ENCODE data around the gene SMAD4. TPM values are rescaled to one million over a fixed set of nuclear protein-coding genes. Genes with fewer than 3 reads are reported as not detected.

Gene SMAD4
- total and polyA plus RNA-seq, 2 donors, result 25.3 to 85.0 TPM

DNA sequence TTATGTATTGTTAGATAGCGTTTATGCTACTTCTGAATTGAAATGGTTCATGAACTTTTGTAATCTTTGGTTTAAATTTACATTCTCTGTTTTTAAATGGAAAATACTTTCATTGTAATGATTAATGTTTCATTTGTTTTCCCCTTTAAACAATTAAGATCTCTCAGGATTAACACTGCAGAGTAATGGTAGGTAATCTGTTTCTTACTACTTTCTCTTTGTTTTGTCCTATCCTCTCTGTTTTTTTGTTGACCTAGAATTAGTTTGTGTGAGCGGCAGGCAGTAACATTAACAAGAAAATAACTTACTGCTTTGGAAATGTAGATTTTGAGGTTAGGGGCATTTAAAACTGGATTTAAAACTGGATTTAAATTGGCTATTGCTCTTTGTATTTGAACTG lies 19.1 kb downstream of the SMAD4 start:
- WGBS, result 98% methylated on average over 2 of the region's 2 CpGs
- Histone ChIP-seq H3K4me1 (ENCODE audit: control insufficient read depth in 2 of 2, insufficient read depth in 2 of 2, low read length in 2 of 2) (no peaks in the 10 kb centered on the region), H3K4me3 (ENCODE audit: low read length in 2 of 2) (no peak overlapping the region), H3K9me3 (ENCODE audit: control insufficient read depth in 2 of 2, insufficient read depth in 1 of 2, low read length in 1 of 2) (no peaks in the 10 kb centered on the region), H3K36me3 (ENCODE audit: control insufficient read depth in 2 of 2, insufficient read depth in 2 of 2, low read length in 1 of 2) (peaks cover 6 to 25% of the 10 kb centered on the region in 2 donors), H3K27me3 (ENCODE audit: control insufficient read depth in 2 of 2, insufficient read depth in 1 of 2, low read length in 1 of 2) (no peaks in the 10 kb centered on the region), H3K27ac (ENCODE audit: low read depth in 1 of 2, low read length in 1 of 2) (no peak overlapping the region)
- no peak for DNase-seq (ENCODE audit: low read depth in 6 of 9, low spot score in 9 of 9)

DNA sequence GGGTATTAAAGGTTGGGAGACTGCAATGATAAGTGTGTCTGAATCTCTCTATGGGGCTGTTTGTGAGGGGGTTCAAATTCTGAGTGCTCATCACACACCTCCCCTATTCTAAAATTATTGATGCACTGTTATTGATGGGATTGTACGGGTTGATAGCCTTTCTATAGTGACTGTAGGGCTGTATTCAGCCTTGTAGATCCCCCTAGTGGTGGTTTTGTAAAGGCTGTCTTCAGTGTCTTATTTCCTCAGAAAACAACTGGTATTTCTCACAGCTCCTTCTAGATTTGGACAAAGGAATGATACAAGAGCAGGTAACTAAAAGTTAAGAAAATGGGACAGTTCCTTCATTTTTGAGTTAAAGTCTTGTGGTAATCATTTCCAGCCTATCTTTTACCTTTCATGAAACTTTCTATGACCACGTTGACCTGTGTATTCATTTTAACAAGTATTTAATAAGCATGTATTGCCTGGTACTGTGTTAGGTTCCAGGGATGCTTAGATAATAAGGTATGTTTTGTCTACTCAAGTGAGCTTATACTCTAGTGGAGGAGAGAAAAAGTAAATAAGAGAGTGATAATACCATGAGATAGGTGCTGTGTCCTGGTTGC lies 21.2 kb downstream of the SMAD4 start:
- no peak overlapping the region for H3K27ac ChIP-seq (ENCODE audit: low read depth in 1 of 2, low read length in 1 of 2)
- WGBS, result 64% methylated on average over 2 of the region's 2 CpGs
- H3K4me1 ChIP-seq (ENCODE audit: control insufficient read depth in 2 of 2, insufficient read depth in 2 of 2, low read length in 2 of 2), result no peaks in the 10 kb centered on the region
- peak in 6 of 9 donors; percentile 32 to 68 (median 42) for DNase-seq (ENCODE audit: low read depth in 6 of 9, low spot score in 9 of 9)
- H3K36me3 ChIP-seq (ENCODE audit: control insufficient read depth in 2 of 2, insufficient read depth in 2 of 2, low read length in 1 of 2), result peaks cover 9 to 41% of the 10 kb centered on the region in 2 donors
- H3K9me3 ChIP-seq (ENCODE audit: control insufficient read depth in 2 of 2, insufficient read depth in 1 of 2, low read length in 1 of 2), result no peaks in the 10 kb centered on the region
- H3K27me3 ChIP-seq (ENCODE audit: control insufficient read depth in 2 of 2, insufficient read depth in 1 of 2, low read length in 1 of 2), result no peaks in the 10 kb centered on the region
- H3K4me3 ChIP-seq (ENCODE audit: low read length in 2 of 2), result no peak overlapping the region

- Histone ChIP-seq H3K36me3 (ENCODE audit: control insufficient read depth in 2 of 2, insufficient read depth in 2 of 2, low read length in 1 of 2) (peaks cover 10 to 39% of the 10 kb centered on the region in 2 donors), H3K9me3 (ENCODE audit: control insufficient read depth in 2 of 2, insufficient read depth in 1 of 2, low read length in 1 of 2) (no peaks in the 10 kb centered on the region), H3K4me1 (ENCODE audit: control insufficient read depth in 2 of 2, insufficient read depth in 2 of 2, low read length in 2 of 2) (no peaks in the 10 kb centered on the region), H3K27me3 (ENCODE audit: control insufficient read depth in 2 of 2, insufficient read depth in 1 of 2, low read length in 1 of 2) (no peaks in the 10 kb centered on the region), H3K27ac (ENCODE audit: low read depth in 1 of 2, low read length in 1 of 2) (no peak overlapping the region), H3K4me3 (ENCODE audit: low read length in 2 of 2) (no peak overlapping the region)
- DNase-seq (ENCODE audit: low read depth in 6 of 9, low spot score in 9 of 9), result no peak
These were observed 23.8 kb downstream of the SMAD4 start for GRCh38 chr18:51053814-51054213.

DNA sequence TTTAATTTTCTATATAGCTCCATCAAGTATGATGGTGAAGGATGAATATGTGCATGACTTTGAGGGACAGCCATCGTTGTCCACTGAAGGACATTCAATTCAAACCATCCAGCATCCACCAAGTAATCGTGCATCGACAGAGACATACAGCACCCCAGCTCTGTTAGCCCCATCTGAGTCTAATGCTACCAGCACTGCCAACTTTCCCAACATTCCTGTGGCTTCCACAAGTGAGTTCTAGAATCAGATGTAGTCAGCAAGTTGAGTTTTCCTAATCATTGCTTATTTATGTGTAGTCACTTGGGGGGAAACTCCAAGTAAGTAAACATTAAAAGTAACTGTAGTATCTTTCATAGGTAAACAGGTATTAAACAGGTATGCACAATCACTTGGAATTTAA lies 24.8 kb downstream of the SMAD4 start:
- H3K27ac ChIP-seq (ENCODE audit: low read depth in 1 of 2, low read length in 1 of 2), result no peak overlapping the region
- H3K36me3 ChIP-seq (ENCODE audit: control insufficient read depth in 2 of 2, insufficient read depth in 2 of 2, low read length in 1 of 2), result peaks cover 10 to 44% of the 10 kb centered on the region in 2 donors
- H3K4me3 ChIP-seq (ENCODE audit: low read length in 2 of 2), result no peak overlapping the region
- H3K9me3 ChIP-seq (ENCODE audit: control insufficient read depth in 2 of 2, insufficient read depth in 1 of 2, low read length in 1 of 2), result no peaks in the 10 kb centered on the region
- DNase-seq (ENCODE audit: low read depth in 6 of 9, low spot score in 9 of 9), result no peak
- no peaks in the 10 kb centered on the region for H3K4me1 ChIP-seq (ENCODE audit: control insufficient read depth in 2 of 2, insufficient read depth in 2 of 2, low read length in 2 of 2)
- H3K27me3 ChIP-seq (ENCODE audit: control insufficient read depth in 2 of 2, insufficient read depth in 1 of 2, low read length in 1 of 2), result no peaks in the 10 kb centered on the region
- 98% methylated on average over 3 of the region's 3 CpGs for WGBS

DNA sequence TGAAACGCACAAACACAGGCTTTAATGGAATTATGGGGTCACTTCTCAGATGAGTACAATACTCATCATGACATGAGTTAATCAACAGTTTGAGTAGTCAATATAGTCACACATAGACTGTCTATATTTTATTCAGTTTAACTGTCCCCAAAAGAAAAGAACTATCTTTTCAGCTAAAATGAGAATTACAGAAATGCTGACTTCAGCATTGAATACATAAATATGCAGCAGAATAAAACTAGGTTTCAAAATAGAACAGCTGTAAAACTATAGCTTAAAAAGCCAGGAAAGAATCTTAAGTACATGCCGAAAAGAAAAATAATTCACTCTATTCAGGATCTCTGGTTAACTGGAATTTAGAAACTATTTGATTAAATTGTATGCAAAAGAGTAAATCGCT lies 30.0 kb downstream of the SMAD4 start:
- 98% methylated on average over 3 of the region's 3 CpGs for WGBS
- no peak overlapping the region for H3K27ac ChIP-seq (ENCODE audit: low read depth in 1 of 2, low read length in 1 of 2)
- H3K4me3 ChIP-seq (ENCODE audit: low read length in 2 of 2), result no peak overlapping the region
- no peaks in the 10 kb centered on the region for H3K27me3 ChIP-seq (ENCODE audit: control insufficient read depth in 2 of 2, insufficient read depth in 1 of 2, low read length in 1 of 2)
- H3K9me3 ChIP-seq (ENCODE audit: control insufficient read depth in 2 of 2, insufficient read depth in 1 of 2, low read length in 1 of 2), result no peaks in the 10 kb centered on the region
- no peak for DNase-seq (ENCODE audit: low read depth in 6 of 9, low spot score in 9 of 9)
- no peaks in the 10 kb centered on the region for H3K4me1 ChIP-seq (ENCODE audit: control insufficient read depth in 2 of 2, insufficient read depth in 2 of 2, low read length in 2 of 2)
- H3K36me3 ChIP-seq (ENCODE audit: control insufficient read depth in 2 of 2, insufficient read depth in 2 of 2, low read length in 1 of 2), result peaks cover 10 to 54% of the 10 kb centered on the region in 2 donors

GRCh38 chr18:51064256-51064655 lies 34.2 kb downstream of the SMAD4 start:
- Histone ChIP-seq H3K27me3 (ENCODE audit: control insufficient read depth in 2 of 2, insufficient read depth in 1 of 2, low read length in 1 of 2) (no peaks in the 10 kb centered on the region), H3K36me3 (ENCODE audit: control insufficient read depth in 2 of 2, insufficient read depth in 2 of 2, low read length in 1 of 2) (peaks cover 13 to 48% of the 10 kb centered on the region in 2 donors), H3K9me3 (ENCODE audit: control insufficient read depth in 2 of 2, insufficient read depth in 1 of 2, low read length in 1 of 2) (no peaks in the 10 kb centered on the region), H3K4me3 (ENCODE audit: low read length in 2 of 2) (no peak overlapping the region), H3K27ac (ENCODE audit: low read depth in 1 of 2, low read length in 1 of 2) (no peak overlapping the region), H3K4me1 (ENCODE audit: control insufficient read depth in 2 of 2, insufficient read depth in 2 of 2, low read length in 2 of 2) (no peaks in the 10 kb centered on the region)
- DNase-seq (ENCODE audit: low read depth in 6 of 9, low spot score in 9 of 9), result no peak

GRCh38 chr18:51066273-51066672 lies 36.3 kb downstream of the SMAD4 start:
- Histone ChIP-seq H3K4me3 (ENCODE audit: low read length in 2 of 2) (no peak overlapping the region), H3K4me1 (ENCODE audit: control insufficient read depth in 2 of 2, insufficient read depth in 2 of 2, low read length in 2 of 2) (no peaks in the 10 kb centered on the region), H3K9me3 (ENCODE audit: control insufficient read depth in 2 of 2, insufficient read depth in 1 of 2, low read length in 1 of 2) (no peaks in the 10 kb centered on the region), H3K36me3 (ENCODE audit: control insufficient read depth in 2 of 2, insufficient read depth in 2 of 2, low read length in 1 of 2) (peaks cover 16 to 47% of the 10 kb centered on the region in 2 donors), H3K27ac (ENCODE audit: low read depth in 1 of 2, low read length in 1 of 2) (no peak overlapping the region), H3K27me3 (ENCODE audit: control insufficient read depth in 2 of 2, insufficient read depth in 1 of 2, low read length in 1 of 2) (no peaks in the 10 kb centered on the region)
- no peak for DNase-seq (ENCODE audit: low read depth in 6 of 9, low spot score in 9 of 9)
- 98% methylated on average over 4 of the region's 4 CpGs for WGBS

DNA sequence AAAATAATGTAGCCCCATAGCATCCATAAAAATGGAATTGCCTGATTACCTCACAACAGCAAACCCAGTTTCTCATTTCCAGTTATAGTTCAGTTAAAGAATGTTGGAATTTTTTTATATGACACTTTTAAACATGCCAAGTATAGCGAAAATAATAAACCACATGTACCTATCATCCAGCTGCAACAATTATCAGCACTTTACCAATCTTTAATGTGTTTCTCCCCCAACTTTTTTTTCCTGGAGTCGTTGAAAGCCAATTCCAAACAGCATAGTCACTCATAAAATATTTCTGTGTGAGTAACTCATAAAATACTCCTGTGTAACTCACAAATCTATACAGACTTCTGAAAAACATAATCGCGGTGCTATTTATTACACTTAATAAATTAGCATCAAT lies 38.1 kb downstream of the SMAD4 start:
- Histone ChIP-seq H3K27ac (ENCODE audit: low read depth in 1 of 2, low read length in 1 of 2) (no peak overlapping the region), H3K36me3 (ENCODE audit: control insufficient read depth in 2 of 2, insufficient read depth in 2 of 2, low read length in 1 of 2) (peaks cover 16 to 40% of the 10 kb centered on the region in 2 donors), H3K27me3 (ENCODE audit: control insufficient read depth in 2 of 2, insufficient read depth in 1 of 2, low read length in 1 of 2) (no peaks in the 10 kb centered on the region), H3K4me3 (ENCODE audit: low read length in 2 of 2) (no peak overlapping the region), H3K4me1 (ENCODE audit: control insufficient read depth in 2 of 2, insufficient read depth in 2 of 2, low read length in 2 of 2) (no peaks in the 10 kb centered on the region), H3K9me3 (ENCODE audit: control insufficient read depth in 2 of 2, insufficient read depth in 1 of 2, low read length in 1 of 2) (no peaks in the 10 kb centered on the region)
- no peak for DNase-seq (ENCODE audit: low read depth in 6 of 9, low spot score in 9 of 9)
- 97% methylated on average over 4 of the region's 4 CpGs for WGBS

DNA sequence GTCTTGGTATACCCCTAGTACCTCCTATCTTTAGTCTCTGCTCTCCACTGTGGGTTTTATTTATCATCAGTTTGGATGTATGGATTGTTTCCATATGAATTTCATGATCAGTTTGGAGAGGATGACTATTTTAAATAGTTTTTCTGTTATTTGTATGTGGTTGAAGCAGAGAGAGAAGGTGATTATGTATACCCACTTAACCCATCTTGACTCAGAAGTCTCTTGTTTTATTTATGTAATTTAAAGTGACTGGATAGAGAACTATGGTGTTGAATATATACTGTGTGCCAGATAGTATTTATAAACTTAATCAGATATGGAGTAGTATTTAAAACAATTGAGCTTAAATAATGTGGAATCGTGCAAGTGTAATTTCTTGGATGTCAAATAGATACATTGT lies 39.9 kb downstream of the SMAD4 start:
- Histone ChIP-seq H3K36me3 (ENCODE audit: control insufficient read depth in 2 of 2, insufficient read depth in 2 of 2, low read length in 1 of 2) (peaks cover 13 to 32% of the 10 kb centered on the region in 2 donors), H3K9me3 (ENCODE audit: control insufficient read depth in 2 of 2, insufficient read depth in 1 of 2, low read length in 1 of 2) (no peaks in the 10 kb centered on the region), H3K27me3 (ENCODE audit: control insufficient read depth in 2 of 2, insufficient read depth in 1 of 2, low read length in 1 of 2) (no peaks in the 10 kb centered on the region), H3K27ac (ENCODE audit: low read depth in 1 of 2, low read length in 1 of 2) (no peak overlapping the region), H3K4me1 (ENCODE audit: control insufficient read depth in 2 of 2, insufficient read depth in 2 of 2, low read length in 2 of 2) (no peaks in the 10 kb centered on the region), H3K4me3 (ENCODE audit: low read length in 2 of 2) (no peak overlapping the region)
- no peak for DNase-seq (ENCODE audit: low read depth in 6 of 9, low spot score in 9 of 9)
- WGBS, result 98% methylated on average over 1 of the region's 1 CpG

DNA sequence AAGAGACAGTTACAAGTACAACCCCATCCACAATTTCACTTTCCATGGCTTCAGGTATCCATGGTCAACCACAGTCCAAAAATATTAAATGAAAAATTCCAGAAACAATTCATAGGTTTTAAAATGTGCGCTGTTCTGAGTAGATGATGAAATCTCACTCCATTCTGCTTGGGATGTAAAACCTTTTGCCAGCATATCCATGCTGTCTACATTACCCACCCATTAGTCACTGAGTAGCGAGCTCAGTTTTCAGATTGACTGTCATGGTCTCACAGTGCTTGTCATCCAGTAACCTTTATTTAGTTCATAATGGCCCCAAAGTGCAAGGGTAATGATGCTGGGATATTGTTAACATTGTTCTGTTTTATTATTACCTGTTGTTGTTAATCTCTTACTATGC lies 40.5 kb downstream of the SMAD4 start:
- H3K4me1 ChIP-seq (ENCODE audit: control insufficient read depth in 2 of 2, insufficient read depth in 2 of 2, low read length in 2 of 2), result no peaks in the 10 kb centered on the region

More for the DNA sequence above, 40.5 kb downstream of the SMAD4 start:
- no peaks in the 10 kb centered on the region for H3K27me3 ChIP-seq (ENCODE audit: control insufficient read depth in 2 of 2, insufficient read depth in 1 of 2, low read length in 1 of 2)
- H3K4me3 ChIP-seq (ENCODE audit: low read length in 2 of 2), result no peak overlapping the region
- peaks cover 11 to 26% of the 10 kb centered on the region in 2 donors for H3K36me3 ChIP-seq (ENCODE audit: control insufficient read depth in 2 of 2, insufficient read depth in 2 of 2, low read length in 1 of 2)
- WGBS, result 97% methylated on average over 2 of the region's 2 CpGs
- no peak overlapping the region for H3K27ac ChIP-seq (ENCODE audit: low read depth in 1 of 2, low read length in 1 of 2)
- DNase-seq (ENCODE audit: low read depth in 6 of 9, low spot score in 9 of 9), result no peak
- no peaks in the 10 kb centered on the region for H3K9me3 ChIP-seq (ENCODE audit: control insufficient read depth in 2 of 2, insufficient read depth in 1 of 2, low read length in 1 of 2)
